ENCODE results near the gene IL17REL. TPM values are rescaled to one million over a fixed set of nuclear protein-coding genes. Genes with fewer than 3 reads are reported as not detected.
A peak's percentile ranks its signal among the peaks of the same experiment; 100 is the strongest.

Gene IL17REL
- total RNA-seq, 1 donor from 2014 or later, result 0.10 TPM

DNA sequence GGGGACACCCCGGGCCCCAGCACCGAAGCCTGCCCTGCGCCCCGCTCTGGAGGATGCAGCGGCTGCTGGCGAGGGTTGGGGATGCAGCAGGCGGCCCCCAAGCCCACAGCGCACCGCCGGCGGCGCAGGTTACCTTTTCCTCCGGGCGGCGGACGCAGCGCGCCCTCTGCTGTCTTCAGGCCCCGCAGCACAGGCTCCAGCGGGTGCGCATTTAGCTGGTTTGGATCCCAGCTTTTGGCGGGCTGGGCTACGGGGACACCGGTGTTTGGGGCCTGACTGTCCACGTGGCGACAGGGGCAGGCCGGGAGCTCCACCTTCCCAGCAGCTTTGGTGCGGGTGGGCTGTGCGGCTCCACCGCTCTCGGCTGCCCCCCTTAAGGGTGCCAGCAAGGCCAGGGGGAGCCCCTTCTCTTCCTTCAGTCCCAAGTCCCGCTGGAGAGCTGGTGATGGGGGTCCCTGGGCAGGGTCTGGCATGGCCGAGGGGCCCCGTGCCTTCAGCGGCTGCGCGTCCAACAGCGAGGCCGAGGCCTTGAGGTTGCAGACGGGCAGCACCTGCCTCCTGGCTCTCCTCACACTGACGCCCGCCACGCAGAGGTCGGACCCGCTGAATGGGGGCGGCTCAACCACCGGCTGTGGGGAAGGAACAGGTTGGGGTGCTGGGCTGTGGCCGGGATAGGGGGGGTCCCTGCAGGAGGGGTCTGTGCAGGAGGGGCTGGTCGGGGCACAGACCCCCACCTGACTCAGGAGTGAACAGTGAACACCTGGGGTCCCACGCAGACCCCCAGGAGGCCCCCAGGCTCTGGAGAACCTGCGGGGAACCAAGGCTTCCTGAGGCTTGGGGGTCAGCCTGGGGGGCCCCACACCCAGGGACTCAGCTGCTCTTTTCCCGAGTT is 18.0 kb upstream of the IL17REL start:
- no peak overlapping the region for H3K4me3 Mint-ChIP-seq
- H3K4me1 Mint-ChIP-seq (ENCODE audit: unreplicated experiment), result no peaks in the 10 kb centered on the region
- peak; percentile 85 for DNase-seq (ENCODE audit: extremely low spot score, unreplicated experiment)
- no peak overlapping the region for H3K27ac Mint-ChIP-seq
- TF ChIP-seq, protein P1, sequence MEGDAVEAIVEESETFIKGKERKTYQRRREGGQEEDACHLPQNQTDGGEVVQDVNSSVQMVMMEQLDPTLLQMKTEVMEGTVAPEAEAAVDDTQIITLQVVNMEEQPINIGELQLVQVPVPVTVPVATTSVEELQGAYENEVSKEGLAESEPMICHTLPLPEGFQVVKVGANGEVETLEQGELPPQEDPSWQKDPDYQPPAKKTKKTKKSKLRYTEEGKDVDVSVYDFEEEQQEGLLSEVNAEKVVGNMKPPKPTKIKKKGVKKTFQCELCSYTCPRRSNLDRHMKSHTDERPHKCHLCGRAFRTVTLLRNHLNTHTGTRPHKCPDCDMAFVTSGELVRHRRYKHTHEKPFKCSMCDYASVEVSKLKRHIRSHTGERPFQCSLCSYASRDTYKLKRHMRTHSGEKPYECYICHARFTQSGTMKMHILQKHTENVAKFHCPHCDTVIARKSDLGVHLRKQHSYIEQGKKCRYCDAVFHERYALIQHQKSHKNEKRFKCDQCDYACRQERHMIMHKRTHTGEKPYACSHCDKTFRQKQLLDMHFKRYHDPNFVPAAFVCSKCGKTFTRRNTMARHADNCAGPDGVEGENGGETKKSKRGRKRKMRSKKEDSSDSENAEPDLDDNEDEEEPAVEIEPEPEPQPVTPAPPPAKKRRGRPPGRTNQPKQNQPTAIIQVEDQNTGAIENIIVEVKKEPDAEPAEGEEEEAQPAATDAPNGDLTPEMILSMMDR (conservative IDR thresholded peaks at IDR 0.05), result peak; percentile 87
- H3K9me3 Mint-ChIP-seq, result no peaks in the 10 kb centered on the region
- peaks cover 15% of the 10 kb centered on the region for H3K27me3 Mint-ChIP-seq
- H3K36me3 Mint-ChIP-seq, result no peaks in the 10 kb centered on the region

DNA sequence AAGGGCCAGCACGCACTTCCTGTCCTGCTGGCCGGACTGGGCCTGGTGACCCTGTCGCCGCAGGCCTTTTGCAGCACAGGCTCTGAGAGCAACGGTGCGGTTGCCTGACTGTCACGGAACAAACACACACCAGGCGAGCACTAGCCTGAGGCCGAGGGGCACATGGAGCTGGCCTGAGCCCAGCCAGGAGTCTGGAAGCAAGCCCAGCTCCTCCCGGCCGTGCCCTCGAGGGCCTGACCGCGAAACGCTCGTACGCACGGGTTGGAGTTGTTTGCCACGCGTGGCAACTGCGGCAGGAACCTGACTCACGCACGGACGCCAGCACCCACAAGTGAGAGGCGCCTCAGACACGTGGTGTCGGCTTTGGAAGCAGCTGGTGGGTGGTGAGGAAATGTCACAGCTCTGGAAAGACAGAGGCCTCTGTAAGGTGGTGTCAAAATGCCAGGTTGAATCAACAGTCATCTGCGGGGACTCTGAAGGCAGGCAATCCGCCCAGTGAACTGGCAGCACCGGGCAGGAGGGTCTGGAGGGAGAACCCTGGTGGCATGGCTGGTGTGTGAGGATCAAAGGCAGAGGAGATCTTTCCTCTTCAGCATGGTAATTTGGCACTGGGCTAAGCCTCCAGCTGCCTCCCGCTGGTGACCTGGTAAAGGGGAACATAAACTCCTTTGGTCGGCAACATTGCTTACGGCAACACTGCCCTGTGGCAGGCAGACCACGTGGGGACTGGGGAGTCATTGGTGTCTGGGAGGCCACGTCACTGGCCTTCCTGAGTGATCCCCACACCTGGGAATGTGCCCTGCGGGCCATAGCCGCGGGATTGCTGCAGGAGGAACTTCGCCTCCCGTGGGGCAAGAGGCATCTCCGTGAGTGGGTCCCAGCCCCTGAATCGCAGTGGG is 15.3 kb upstream of the IL17REL start:
- TF ChIP-seq, protein P1 (conservative IDR thresholded peaks at IDR 0.05), result no peak
- H3K27ac Mint-ChIP-seq, result no peak overlapping the region
- no peaks in the 10 kb centered on the region for H3K4me1 Mint-ChIP-seq (ENCODE audit: unreplicated experiment)
- H3K9me3 Mint-ChIP-seq, result no peaks in the 10 kb centered on the region
- no peaks in the 10 kb centered on the region for H3K36me3 Mint-ChIP-seq
- H3K4me3 Mint-ChIP-seq, result no peak overlapping the region
- peak; percentile 68 for DNase-seq (ENCODE audit: extremely low spot score, unreplicated experiment)
- peaks cover 20% of the 10 kb centered on the region for H3K27me3 Mint-ChIP-seq

DNA sequence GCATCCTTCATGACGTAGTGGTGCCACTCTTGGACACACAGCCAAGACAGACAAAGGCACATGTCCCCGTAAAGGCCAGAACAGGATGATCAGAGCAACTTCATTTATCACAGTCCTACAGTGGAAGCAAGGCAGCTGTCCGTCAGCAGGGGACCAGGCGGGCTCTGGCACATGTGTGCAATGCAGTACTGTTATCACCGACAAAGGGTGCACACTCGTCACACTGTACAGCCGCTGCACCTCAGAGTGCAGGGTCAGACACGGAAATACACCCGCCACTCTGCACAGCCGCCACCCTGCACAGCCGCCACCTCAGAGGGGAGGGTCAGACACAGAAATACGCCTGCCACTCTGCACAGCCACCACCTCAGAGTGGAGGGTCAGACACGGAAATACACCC is 13.4 kb upstream of the IL17REL start:
- H3K4me1 Mint-ChIP-seq (ENCODE audit: unreplicated experiment), result no peaks in the 10 kb centered on the region
- DNase-seq (ENCODE audit: extremely low spot score, unreplicated experiment), result no peak
- no peak overlapping the region for H3K4me3 Mint-ChIP-seq
- peaks cover 20% of the 10 kb centered on the region for H3K27me3 Mint-ChIP-seq
- H3K9me3 Mint-ChIP-seq, result no peaks in the 10 kb centered on the region
- no peaks in the 10 kb centered on the region for H3K36me3 Mint-ChIP-seq
- no peak overlapping the region for H3K27ac Mint-ChIP-seq
- TF ChIP-seq, protein P1 (conservative IDR thresholded peaks at IDR 0.05), result no peak

DNA sequence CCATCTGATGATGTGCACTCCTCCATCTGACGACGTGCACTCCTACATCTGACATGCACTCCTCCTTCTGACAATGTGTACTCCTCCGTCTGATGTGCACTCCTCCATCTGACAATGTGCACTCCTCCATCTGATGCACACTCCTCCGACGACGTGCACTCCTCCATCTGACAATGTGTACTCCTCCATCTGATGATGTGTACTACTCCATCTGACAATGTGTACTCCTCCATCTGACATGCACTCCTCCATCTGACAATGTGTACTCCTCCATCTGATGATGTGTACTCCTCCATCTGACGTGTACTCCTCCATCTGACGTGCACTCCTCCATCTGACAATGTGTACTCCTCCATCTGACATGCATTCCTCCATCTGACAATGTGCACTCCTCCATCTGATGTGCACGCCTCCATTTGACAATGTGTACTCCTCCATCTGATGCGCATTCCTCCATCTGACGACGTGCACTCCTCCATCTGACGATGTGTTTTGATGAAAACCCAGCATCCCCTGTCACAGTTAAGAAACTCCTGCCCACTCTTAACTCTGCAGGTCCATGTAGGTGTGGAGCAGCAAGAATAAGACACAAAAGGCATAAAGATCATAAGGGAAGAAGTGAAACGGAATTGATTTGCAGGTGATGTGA is 9.7 kb upstream of the IL17REL start:
- Mint-ChIP-seq H3K36me3 (no peaks in the 10 kb centered on the region), H3K27ac (no peak overlapping the region), H3K4me1 (ENCODE audit: unreplicated experiment) (no peaks in the 10 kb centered on the region), H3K4me3 (no peak overlapping the region), H3K27me3 (peaks cover 8% of the 10 kb centered on the region), H3K9me3 (no peaks in the 10 kb centered on the region)
- DNase-seq (ENCODE audit: extremely low spot score, unreplicated experiment), result no peak
- TF ChIP-seq, protein P1 (conservative IDR thresholded peaks at IDR 0.05), result no peak

DNA sequence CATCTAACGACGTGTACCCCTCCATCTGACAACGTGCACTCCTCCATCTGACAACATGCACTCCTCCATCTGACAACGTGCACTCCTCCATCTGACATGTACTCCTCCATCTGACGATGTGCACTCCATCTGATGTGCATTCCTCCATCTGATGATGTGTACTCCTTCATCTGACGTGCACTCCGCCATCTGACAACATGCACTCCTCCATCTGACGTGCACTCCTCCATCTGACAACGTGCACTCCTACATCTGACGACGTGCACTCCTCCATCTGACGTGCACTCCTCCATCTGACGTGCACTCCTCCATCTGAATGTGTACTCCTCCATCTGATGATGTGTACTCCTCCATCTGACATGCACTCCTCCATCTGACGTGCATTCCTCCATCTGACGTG is 8.0 kb upstream of the IL17REL start:
- no peak for DNase-seq (ENCODE audit: extremely low spot score, unreplicated experiment)
- Mint-ChIP-seq H3K4me1 (ENCODE audit: unreplicated experiment) (no peaks in the 10 kb centered on the region), H3K4me3 (no peak overlapping the region), H3K9me3 (no peaks in the 10 kb centered on the region), H3K27me3 (peaks cover 11% of the 10 kb centered on the region), H3K36me3 (no peaks in the 10 kb centered on the region), H3K27ac (no peak overlapping the region)
- TF ChIP-seq, protein P1 (conservative IDR thresholded peaks at IDR 0.05), result no peak

All from type B pancreatic cell (in vitro differentiated cells).